Inflammatory macrophage treated with lipopolysaccharide for 4 hours (primary cell): ENCODE data around the gene CLEC16A.

Experiments
- DNase-seq: peaks from one replicate; pipeline ENCODE4 v3.0.0-alpha.2; 2020

CLEC16A gene

DNA sequence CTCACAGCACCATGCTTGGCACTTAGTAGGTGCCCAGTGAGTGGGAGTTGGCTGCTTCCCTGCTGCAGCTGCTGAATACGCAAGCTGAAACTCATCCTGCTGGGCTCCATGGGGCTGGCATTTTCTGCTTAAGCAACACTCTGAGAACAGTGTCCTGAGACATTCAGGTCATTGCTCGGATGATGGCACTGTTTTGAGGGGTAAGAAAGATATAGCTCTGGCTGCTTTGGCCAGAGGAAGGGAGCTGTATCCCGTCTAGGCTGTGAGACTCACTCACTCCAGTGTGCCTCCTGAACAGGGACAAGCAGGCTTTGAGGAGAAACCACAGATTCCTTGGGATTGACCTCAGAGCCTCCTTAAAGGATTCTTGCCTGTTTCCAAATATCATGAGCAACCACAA, 120.5 kb downstream of the CLEC16A start:
- no peak for DNase-seq

DNA sequence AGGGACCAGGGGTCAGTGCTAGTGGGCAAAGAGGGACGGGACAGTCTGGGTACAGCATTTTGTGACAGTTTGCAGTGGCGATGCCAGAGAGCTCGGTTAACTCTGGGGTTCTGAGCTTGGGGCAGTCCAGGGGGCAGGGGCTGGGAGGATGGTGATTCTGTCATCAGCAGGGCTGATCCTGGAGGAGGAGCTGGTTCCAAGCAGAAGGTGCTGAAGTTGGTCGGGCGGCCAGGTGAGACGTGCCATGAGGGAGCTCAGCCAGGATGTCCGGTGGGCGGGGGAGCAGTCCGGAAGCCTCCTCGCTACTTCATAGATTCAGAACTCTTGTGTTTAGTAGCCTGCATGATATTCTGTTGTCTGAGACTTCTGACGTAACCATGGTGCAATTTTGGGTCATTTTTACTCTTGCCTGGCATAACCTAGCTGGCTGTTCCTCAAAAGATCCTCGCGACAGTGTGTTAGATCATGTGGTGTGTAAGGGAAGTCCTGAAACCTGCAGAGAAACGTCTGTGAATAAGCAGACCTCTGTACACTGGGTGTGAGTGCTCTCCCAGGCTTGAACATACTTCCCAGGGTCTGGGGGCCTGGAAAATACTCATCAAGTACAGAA, 122.0 kb downstream of the CLEC16A start:
- peak; percentile 78 for DNase-seq

- no peak for DNase-seq
Measured at GRCh38 chr16:11067266-11067665, 122.9 kb downstream of the CLEC16A start.

DNA sequence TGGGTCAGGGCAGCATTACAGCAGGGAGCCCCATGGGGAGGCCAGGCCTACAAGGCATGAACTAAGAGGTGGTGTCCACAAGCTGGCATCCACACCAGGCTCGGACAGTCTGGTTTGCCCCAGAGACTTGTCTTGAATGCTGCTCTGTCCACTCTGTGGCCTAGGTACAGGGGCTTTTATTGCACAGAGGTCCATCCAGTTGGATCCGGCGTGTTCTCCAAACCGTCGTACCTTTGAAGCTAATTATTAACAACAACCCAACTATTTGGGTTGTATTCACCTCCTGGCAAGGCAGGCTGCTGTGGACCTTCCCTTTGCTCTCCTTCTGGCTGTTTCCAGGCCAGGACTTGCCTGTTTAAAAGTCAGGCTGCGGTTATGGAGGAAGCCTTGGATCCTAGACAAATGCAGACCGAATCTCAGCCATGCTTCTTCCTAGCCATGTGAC, 123.4 kb downstream of the CLEC16A start:
- DNase-seq: no peak

GRCh38 chr16:11071829-11072228, 127.5 kb downstream of the CLEC16A start:
- DNase-seq: no peak

- DNase-seq: no peak
Measured at GRCh38 chr16:11072420-11073153, 128.2 kb downstream of the CLEC16A start.

DNA sequence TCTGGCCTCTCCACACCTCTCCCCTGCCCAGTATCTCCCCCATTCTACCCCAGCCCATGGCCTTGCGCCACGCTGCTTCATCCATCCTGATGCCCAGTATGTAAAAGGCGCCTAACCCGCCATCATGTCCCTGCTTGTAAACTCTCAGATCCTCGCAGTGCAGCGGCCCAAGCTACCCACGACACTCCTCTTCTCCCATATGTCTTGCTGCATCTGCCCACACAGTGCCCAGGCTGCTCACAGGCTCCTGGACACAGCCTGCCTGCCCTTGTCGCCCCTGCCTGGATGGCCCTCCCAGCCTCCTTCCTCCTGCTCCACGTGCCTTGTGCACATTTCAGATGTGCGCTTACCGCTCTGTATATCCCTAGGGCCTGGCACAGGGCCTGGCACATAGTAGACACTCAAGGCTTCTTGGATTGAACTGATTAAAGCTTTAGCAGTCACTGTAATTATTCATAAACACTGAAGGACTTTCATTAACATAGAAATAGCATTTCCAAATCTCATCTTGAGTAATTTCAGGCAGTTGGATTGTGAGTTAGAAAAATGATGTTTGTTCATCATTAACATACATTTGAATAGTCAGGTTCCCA, 129.1 kb downstream of the CLEC16A start:
- no peak for DNase-seq

- DNase-seq: no peak
Measured at GRCh38 chr16:11074131-11074530, 129.8 kb downstream of the CLEC16A start.

DNA sequence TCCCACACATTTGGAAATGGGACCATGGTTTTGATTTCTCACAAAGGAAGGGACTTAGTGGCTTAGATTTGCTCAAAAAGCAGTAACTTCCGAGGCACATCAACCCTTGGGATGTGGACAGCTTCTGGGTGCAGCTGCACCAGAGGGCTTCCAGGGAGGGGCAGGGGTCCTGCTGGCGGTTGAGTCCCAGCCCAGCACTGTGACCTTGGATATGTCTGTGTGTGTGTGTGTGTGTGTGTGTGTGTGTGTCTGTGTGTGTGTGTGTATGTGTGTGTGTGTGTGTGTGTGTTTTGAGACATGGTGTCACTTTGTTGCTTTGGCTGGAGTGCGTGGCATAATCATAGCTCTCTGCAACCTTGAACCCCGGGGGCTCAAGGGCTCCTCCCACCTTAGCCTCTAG, 130.8 kb downstream of the CLEC16A start:
- DNase-seq: no peak

DNA sequence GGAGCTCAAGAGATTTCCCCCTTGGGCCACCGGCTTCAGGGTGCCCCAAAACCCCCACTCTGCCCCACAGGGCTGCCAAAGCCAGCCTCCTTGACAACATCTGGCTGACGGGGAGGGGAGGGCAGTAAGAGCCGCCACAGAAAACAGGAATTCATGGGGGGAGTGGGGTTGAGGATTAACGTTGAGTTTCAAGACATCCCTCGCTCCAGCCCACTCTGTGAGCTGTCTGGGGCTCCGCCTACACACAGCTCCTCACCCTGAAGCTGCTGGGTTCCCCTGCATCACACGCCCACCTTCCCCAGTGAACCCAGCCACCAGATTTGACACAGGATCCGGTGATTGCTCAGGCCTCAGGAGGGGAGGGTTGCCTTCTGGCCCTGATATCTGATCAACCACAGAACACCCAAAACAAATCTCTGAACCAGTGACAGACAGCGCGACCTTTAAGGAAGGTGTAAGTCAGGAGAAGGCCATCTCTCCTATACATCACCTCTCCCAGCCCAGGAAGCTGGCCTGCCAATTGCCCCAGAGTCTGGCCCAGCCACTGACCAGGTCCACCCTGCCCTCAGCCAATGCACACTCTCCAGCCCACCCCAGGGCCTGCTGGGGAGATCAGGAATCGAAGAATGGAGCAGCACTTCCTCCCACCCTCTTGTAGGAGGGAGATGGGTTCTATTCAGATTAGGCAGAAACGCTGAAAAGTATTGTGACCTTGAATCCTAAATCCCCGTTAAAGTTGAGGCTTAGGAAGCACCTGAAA, 132.1 kb downstream of the CLEC16A start:
- peak; percentile 60 for DNase-seq

DNA sequence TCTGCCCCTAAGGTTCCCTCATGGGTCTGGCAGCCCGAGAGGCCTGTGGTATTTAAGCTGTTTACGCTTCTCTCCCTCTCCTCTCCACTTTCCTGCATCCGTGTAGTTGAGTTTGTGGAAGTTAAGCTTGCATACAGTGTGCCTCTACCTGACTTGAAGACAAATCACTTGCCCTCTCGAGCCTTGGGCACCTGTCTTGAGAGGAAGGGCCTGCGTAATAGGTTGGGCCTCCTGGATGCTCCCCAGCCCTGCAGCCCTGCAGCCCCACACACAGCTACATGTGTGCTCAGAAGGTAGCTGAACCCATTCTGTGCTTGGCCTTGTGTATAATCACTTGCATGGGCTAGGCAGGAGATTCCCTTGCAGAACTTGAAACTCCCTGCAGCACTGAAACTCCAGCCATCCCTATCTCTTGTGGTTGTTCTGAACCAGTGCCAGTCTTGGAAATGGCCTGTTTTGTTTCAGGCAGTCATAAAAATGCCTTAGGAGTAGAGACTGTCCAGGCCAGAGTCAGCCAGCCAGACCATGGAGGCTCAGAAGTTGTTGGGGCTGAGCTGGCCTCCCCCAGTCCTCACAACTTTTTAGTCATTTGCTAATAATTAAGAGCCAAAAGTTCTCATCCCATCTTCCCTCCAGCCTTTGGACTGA, 134.6 kb downstream of the CLEC16A start:
- DNase-seq: no peak

GRCh38 chr16:11079652-11080187, 135.4 kb downstream of the CLEC16A start:
- DNase-seq: no peak

DNA sequence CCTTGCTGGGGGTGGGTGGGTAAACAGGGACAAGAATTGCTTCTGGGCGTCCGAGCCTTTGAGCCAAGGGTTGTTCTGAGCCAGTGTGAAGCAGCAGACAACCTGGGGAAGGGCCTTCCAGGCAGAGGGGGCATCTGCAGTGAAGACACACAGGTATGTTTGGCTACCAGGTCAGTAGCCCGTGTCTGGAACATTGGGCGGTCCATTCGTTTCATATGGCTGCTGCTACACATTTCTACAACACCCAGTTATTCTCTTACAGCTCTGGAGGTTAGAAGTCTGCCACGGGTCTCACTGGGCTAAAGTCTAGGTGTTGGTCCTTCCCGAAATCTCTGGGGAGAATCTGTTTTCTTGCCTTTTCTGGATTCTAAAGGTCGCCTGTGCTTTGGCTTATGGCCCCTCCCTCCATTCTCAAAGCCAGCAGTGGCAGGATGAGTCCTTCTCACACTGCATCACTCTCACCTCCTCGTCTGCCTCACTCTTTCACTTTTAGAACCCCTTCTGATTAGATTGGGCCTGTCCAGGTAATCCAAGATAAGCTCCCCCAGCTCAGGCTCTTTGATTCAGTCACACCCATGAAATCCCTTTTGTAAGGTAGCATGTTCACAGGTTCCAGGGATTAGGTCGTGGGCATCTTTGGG, 136.1 kb downstream of the CLEC16A start:
- DNase-seq: no peak

GRCh38 chr16:11080999-11081630, 136.8 kb downstream of the CLEC16A start:
- no peak for DNase-seq

DNA sequence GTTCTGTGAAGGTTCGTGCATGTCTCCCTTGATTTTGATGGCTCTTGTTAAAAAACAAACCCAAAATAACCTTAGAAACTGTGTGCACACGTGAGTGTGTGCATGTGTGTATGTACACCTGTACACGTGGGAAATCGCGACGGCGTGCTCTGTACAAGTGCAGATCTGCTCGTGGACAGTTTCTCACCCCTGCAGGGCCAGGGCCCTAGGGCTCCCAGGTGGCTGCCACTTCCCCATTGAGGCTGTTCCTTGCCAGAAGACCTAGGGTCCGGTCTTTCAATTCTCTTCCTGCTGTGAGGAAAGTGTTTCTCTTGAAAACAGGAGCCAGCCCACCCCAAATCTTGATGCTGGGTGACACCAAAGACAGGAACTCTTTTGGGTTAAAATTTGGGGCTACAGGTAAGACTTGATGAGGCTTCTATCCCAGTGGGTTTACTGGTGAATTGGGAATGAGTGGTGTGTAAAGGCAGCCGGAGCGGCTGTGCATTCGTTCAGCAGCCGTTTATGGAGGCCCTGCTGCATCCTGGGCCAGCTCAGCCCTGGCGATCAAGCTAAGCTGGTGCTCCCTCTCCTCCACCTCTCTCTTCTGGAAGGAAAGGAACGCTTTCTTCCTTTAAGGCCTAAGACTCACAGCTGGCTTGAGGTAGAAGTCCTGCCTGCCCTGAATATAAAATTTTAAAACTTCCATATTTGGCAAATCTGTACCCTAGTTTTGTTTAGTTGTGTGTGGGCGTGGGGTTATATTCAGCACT, 137.9 kb downstream of the CLEC16A start:
- no peak for DNase-seq

DNA sequence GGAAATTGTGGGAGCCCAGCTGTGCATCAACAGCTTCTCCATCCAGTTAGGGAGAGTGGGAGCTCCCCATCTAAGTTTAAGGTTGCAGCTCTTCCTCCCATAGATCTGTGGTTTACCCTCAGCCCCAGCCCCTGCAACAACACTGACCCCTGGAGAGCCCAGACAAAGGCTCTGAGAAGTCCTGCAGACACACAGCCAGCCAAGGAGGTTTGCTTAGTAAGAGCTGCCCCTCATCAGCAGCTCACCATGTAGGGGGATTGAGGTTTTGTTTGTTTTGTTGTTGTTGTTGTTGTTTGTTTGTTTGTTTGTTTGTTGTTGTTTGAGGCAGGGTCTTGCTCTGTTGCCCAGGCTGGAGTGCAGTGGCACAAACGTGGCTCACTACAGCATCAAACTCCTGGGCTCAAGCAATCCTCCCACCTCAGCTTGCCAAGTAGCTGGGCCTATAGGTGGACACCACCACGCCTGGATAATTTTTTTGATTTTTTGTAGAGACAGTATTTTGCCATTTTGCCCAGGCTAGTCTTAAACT, 138.6 kb downstream of the CLEC16A start:
- DNase-seq: no peak

DNA sequence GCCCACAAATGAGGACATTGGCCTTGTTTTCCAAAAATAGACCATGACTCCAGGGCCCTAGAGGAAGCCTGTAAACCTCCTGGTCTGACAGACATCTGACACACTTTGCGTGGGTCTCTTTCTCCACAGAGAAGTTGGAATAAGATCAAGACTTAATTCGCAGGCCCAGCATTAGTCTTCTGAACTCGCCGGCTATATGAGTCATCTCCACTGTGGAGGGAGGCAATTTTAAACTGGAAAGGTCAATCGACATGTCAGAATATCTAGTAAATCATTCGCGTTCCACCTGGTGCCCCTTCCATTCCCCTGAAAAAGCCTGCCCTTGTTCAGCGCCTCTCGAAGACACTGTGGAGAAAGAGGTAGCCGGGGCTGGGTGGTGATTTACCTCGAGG, 140.1 kb downstream of the CLEC16A start:
- DNase-seq: peak; percentile 42

- DNase-seq: no peak
Measured at GRCh38 chr16:11084876-11085485, 140.6 kb downstream of the CLEC16A start.

GRCh38 chr16:11085916-11086315, 141.6 kb downstream of the CLEC16A start:
- no peak for DNase-seq

GRCh38 chr16:11087691-11088073, 143.3 kb downstream of the CLEC16A start:
- DNase-seq: no peak
